ENCODE results near the gene TIGIT. TPM values are rescaled to one million over a fixed set of nuclear protein-coding genes. Genes with fewer than 3 reads are reported as not detected.

The TIGIT gene
- total and polyA plus RNA-seq, 10 of the 15 experiments (the other 5 are each of a cell fraction or from before 2014, with no cell fraction given), result 0.08 to 4.7 (median 0.94) TPM

GRCh38 chr3:114356066-114356465 lies 62.2 kb downstream of the TIGIT start:
- FAIRE-seq, result no peak
- no peak overlapping the region for H3K9ac ChIP-seq (ENCODE audit: control insufficient read depth, insufficient read depth, low read length)

More at GRCh38 chr3:114356066-114356465, 62.2 kb downstream of the TIGIT start:
- no peak overlapping the region for H3K27ac ChIP-seq (ENCODE audit: control insufficient read depth, insufficient read depth)
- H3K4me1 ChIP-seq (ENCODE audit: control insufficient read depth, insufficient read depth, low read length), result no peaks in the 10 kb centered on the region
- intact Hi-C loops (cut with micrococcal nuclease; ENCODE audit: unreplicated experiment), result no loop called here
- H3K27me3 ChIP-seq (replicated peaks in 1 of 2; ENCODE audit: control insufficient read depth in 2 of 2, insufficient read depth in 2 of 2, low read length in 1 of 2), result no peaks in the 10 kb centered on the region
- H4K20me1 ChIP-seq (ENCODE audit: control insufficient read depth, insufficient read depth), result no peaks in the 10 kb centered on the region
- no peaks in the 10 kb centered on the region for H3K79me2 ChIP-seq (ENCODE audit: control insufficient read depth, insufficient read depth, low read length)
- no peaks in the 10 kb centered on the region; a peak in 1 of 4 replicates for H3K36me3 ChIP-seq (ENCODE audit: control insufficient read depth in 2 of 2, insufficient read depth in 2 of 2, low read length in 1 of 2)
- ChIA-PET CTCF (interaction anchor here (0.8 to 2.8 kb wide), 3 partner anchors 11 to 64 kb away, joined by 4 to 9 read pairs (median 8); no protein-coding TSS in a partner anchor), POLR2A (no interaction called here), RAD21 (ENCODE audit: unreplicated experiment) (interaction anchor here (1.4 kb wide), 2 partner anchors 58 to 65 kb away, joined by 3 read pairs; no protein-coding TSS in a partner anchor), SMC1A (ENCODE audit: uncharacterized antibody, unreplicated experiment) (interaction anchor here (0.6 to 1.5 kb wide), 4 partner anchors 10 to 1300 kb away, joined by 3 read pairs; no protein-coding TSS in a partner anchor)
- in situ Hi-C loops (cut with MboI), result no loop called here
- H3K4me2 ChIP-seq (ENCODE audit: control insufficient read depth, insufficient read depth), result no peak overlapping the region
- no peak for ATAC-seq
- no peaks in the 10 kb centered on the region for H3K9me3 ChIP-seq (replicated peaks; ENCODE audit: control insufficient read depth, insufficient read depth, low read length)
- WGBS (ENCODE audit: insufficient coverage, insufficient replicate concordance, low lambda C conversion rate, missing lambda C conversion rate), result 77% methylated on average over 4 of the region's 4 CpGs
- TF ChIP-seq PRDM15 (CRISPR knock-in tag; IDR thresholded peaks at IDR 0.05), result no peak
- TF ChIP-seq ESRRA (IDR thresholded peaks at IDR 0.05; ENCODE audit: low read length), result no peak
- TF ChIP-seq USF2 (IDR thresholded peaks at IDR 0.05; ENCODE audit: borderline replicate concordance, low read depth, low read length), result no peak
- no peak for TF ChIP-seq POU2F2 (IDR thresholded peaks at IDR 0.05; ENCODE audit: borderline replicate concordance, low read depth, low read length)
- no peak for TF ChIP-seq MTA3 (IDR thresholded peaks at IDR 0.05; ENCODE audit: borderline replicate concordance, low read length)
- TF ChIP-seq SUPT20H (IDR thresholded peaks at IDR 0.05; ENCODE audit: borderline replicate concordance, control insufficient read depth, low read depth, low read length), result no peak
- TF ChIP-seq FOS (IDR thresholded peaks at IDR 0.05; ENCODE audit: borderline replicate concordance, extremely low read depth, insufficient read length), result no peak
- TF ChIP-seq HDAC2 (IDR thresholded peaks at IDR 0.05), result no peak
- TF ChIP-seq IRF3 (IDR thresholded peaks at IDR 0.05), result no peak
- TF ChIP-seq NFYB (IDR thresholded peaks at IDR 0.05; ENCODE audit: insufficient read depth, low read depth, low read length), result no peak
- TF ChIP-seq NFYA (IDR thresholded peaks at IDR 0.05; ENCODE audit: borderline replicate concordance, low read depth, low read length), result no peak
- no peak for TF ChIP-seq TAF1 (IDR thresholded peaks at IDR 0.05; ENCODE audit: borderline replicate concordance, low read depth, low read length)
- no peak for TF ChIP-seq NBN (IDR thresholded peaks at IDR 0.05)
- TF ChIP-seq JUNB (IDR thresholded peaks at IDR 0.05), result no peak
- no peak for TF ChIP-seq HSF1 (IDR thresholded peaks at IDR 0.05; ENCODE audit: low read depth, low read length)
- no peak for TF ChIP-seq HDAC6 (IDR thresholded peaks at IDR 0.05; ENCODE audit: unreplicated experiment)
- no peak for TF ChIP-seq PML (IDR thresholded peaks at IDR 0.05; ENCODE audit: low read length)
- TF ChIP-seq ATF7 (IDR thresholded peaks at IDR 0.05; ENCODE audit: low read depth), result no peak
- TF ChIP-seq ZNF274 (IDR thresholded peaks at IDR 0.05; ENCODE audit: insufficient read depth, insufficient read length), result no peak
- H2AFZ ChIP-seq (ENCODE audit: control insufficient read depth, low read depth, low read length), result no peak overlapping the region
- no TSS peak for BruUV-seq (replicated peaks)
- H3K4me3 ChIP-seq, result no peak overlapping the region
- DNase-seq (ENCODE audit: low read depth, low spot score), result no peak

Measured in GM12878 (cell line).